Aorta (tissue), 5 donors: ENCODE measurements around the gene OMP. TPM values are rescaled to one million over a fixed set of nuclear protein-coding genes. Genes with fewer than 3 reads are reported as not detected.

Experiments
- ATAC-seq: fragments of 200-7000 bp; cut with Tn5 transposase; one replicate; pipeline ENCODE4 v1.9.1; 2022; ENCODE audit warnings: moderate library complexity; ENCODE audit not compliant: low FRiP score
- DNase-seq, 2 donors: peaks; one replicate each; pipeline ENCODE4 v3.0.0-alpha.2; 2020
- H3K27ac ChIP-seq, 2 donors: one replicate each; pipeline ENCODE4 v1.5.1; 2013; ENCODE audit warnings: low read length in 2 of 2, mild to moderate bottlenecking in 2 of 2, moderate library complexity in 2 of 2, control low read depth in 1 of 2, inconsistent platforms in 1 of 2, low read depth in 1 of 2
- H3K27me3 ChIP-seq, 2 donors: one replicate each; pipeline ENCODE4 v1.6.1; 2013; ENCODE audit warnings: control low read depth in 1 of 2, low read length in 1 of 2, mild to moderate bottlenecking in 1 of 2, moderate library complexity in 1 of 2; ENCODE audit not compliant: insufficient read depth in 2 of 2, control insufficient read depth in 1 of 2
- H3K36me3 ChIP-seq, 2 donors: one replicate each; pipeline ENCODE4 v1.6.1; 2013; ENCODE audit warnings: control low read depth in 1 of 2, low read length in 1 of 2, mild to moderate bottlenecking in 1 of 2; ENCODE audit not compliant: insufficient read depth in 2 of 2, control insufficient read depth in 1 of 2
- H3K4me1 ChIP-seq, 2 donors: one replicate each; pipeline ENCODE4 v1.6.1; 2013; ENCODE audit warnings: low read length in 2 of 2, control low read depth in 1 of 2, mild to moderate bottlenecking in 1 of 2, moderate library complexity in 1 of 2; ENCODE audit not compliant: insufficient read depth in 2 of 2, control insufficient read depth in 1 of 2
- H3K4me3 ChIP-seq, 2 donors: one replicate each; pipeline ENCODE4 v1.5.1; 2013; ENCODE audit warnings: low read length in 2 of 2, control low read depth in 1 of 2, mild to moderate bottlenecking in 1 of 2
- H3K9me3 ChIP-seq: one replicate; pipeline ENCODE4 v1.6.1; 2013; ENCODE audit warnings: mild to moderate bottlenecking, low read length; ENCODE audit not compliant: control insufficient read depth
- WGBS, 2 donors: extraction: QIAGEN DNeasy Blood & Tissue Kit; methylation state at CpG; one replicate each; pipeline ENCODE4 v1.1.7; 2013; 5-methylcytosine and 5-hydroxymethylcytosine counted together
- intact Hi-C, 2 donors: fragments of 100-400 bp; cut with DNase I; formaldehyde crosslinking; loops; one replicate each; pipeline versions ENCODE4 v1.14.2 to v1.15.0; 2022
- polyA plus RNA-seq, 2 donors: library from polyadenylated mRNA; stranded (reverse); fragments of 200-250 nt; gene quantifications; one replicate each; pipeline ENCODE4 v1.2.3, GENCODE V29; 2013
- total RNA-seq, 2 donors: library from RNA; stranded (reverse); fragmentation: NEBNext Ultra II Directional; extraction: Animal tissue kit (Norgen Biotek cat#: 25700); gene quantifications; one replicate each; pipeline ENCODE4 v1.2.1, GENCODE V29; 2021
- donor health status: healthy with polysubstance abuse.
- donor health status: Bipolar disorder and iron deficiency.
- donor health status: DM: no; HTN: no; CAD: no.
- donor health status: DM: no; HTN: no; CAD: no.
- donor health status: DM: yes; HTN: yes; CAD: no.

The OMP gene
- total and polyA plus RNA-seq, 4 donors, result 2.1 TPM; not detected in 3

- H3K36me3 ChIP-seq, result no peaks in the 10 kb centered on the region
- WGBS, 2 donors, result 6 to 9% methylated on average over 11 of the region's 11 CpGs
- H3K27me3 ChIP-seq, result no peaks in the 10 kb centered on the region
- intact Hi-C loops, result loop anchor here in 1 of 2 donors (2.0 kb wide), 1 partner anchor 25 kb away; no protein-coding TSS in a partner anchor
- no peaks in the 10 kb centered on the region for H3K4me1 ChIP-seq
- peak overlapping the region; percentile 23 to 90 for H3K27ac ChIP-seq
- no peak overlapping the region for H3K4me3 ChIP-seq
- no peaks in the 10 kb centered on the region for H3K9me3 ChIP-seq
- DNase-seq (peak; percentile 92), ATAC-seq (peak; percentile 94)
Observed at GRCh38 chr11:77073328-77074001, 29.2 kb upstream of the OMP start.

DNA sequence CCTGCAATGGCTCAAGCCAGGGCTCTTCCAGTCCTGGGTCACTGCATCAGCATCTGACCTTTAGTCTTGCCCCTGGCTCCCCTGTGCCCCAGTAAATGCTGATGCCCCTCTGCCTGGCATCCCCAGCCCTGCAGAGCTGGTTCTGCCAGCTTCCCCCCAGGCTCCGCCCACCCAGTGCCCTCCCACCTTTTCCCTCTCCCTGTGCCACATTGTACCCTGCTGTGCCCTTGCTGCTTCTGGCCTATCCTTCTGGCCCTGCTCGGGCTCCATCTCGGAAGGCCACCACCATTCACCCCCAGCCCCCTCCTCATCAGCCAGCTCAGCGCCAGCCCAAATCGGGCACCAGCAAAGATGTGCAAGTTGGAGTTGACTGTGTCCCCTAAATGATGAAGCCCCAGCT, 28.4 kb upstream of the OMP start:
- peak; percentile 44 to 70 for DNase-seq
- intact Hi-C loops, result no loop called here
- Histone ChIP-seq H3K27ac (peak overlapping the region in 1 of 2 donors; percentile 90), H3K27me3 (no peaks in the 10 kb centered on the region), H3K9me3 (no peaks in the 10 kb centered on the region), H3K4me3 (no peak overlapping the region), H3K4me1 (no peaks in the 10 kb centered on the region), H3K36me3 (no peaks in the 10 kb centered on the region)
- ATAC-seq, result no peak
- WGBS, 2 donors, result 77 to 90% methylated on average over 5 of the region's 5 CpGs

DNA sequence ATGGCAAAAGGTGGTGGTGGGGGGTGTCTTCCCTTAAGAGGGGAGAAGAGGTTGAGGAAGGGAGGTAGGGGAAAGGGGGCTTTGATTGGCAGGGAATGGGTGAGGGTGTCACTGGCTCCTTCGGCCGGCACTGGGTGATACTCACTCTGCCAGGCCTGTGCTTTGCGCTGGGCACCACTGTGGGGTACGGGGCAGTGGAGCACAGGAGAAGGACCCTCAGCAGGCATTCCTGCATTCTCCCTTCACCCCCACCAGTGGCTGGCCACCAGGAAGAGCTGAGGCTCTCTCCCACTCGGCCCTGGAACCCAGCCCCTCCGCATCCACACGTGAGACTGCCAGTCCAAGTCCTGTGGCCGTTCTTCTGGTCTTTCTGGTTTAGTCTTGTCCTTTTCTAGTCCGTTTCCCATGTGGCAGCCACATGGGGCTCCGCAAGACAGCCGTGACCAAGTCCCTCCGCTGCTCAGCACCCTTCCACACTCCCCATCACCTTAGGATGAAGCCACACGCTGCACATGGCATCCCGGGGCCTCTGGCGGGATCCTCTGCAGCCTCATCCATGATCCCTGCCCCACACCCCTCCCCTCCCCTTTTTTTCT, 27.9 kb upstream of the OMP start:
- WGBS, 2 donors, result 88 to 91% methylated on average over 14 to 15 of the region's 15 CpGs
- H3K4me1 ChIP-seq, result no peaks in the 10 kb centered on the region
- no peak for DNase-seq

GRCh38 chr11:77075425-77075905, 27.2 kb upstream of the OMP start:
- no peak overlapping the region for H3K27ac ChIP-seq
- DNase-seq (no peak), ATAC-seq (no peak)
- 96 to 100% methylated on average over 5 of the region's 5 CpGs for WGBS, 2 donors
- no peaks in the 10 kb centered on the region for H3K4me1 ChIP-seq
- intact Hi-C loops, result no loop called here
- H3K27me3 ChIP-seq, result no peaks in the 10 kb centered on the region
- no peaks in the 10 kb centered on the region for H3K36me3 ChIP-seq
- no peak overlapping the region for H3K4me3 ChIP-seq
- no peaks in the 10 kb centered on the region for H3K9me3 ChIP-seq

More for the DNA sequence above, 27.9 kb upstream of the OMP start:
- no peaks in the 10 kb centered on the region for H3K27me3 ChIP-seq
- no peak overlapping the region for H3K4me3 ChIP-seq
- no peak for ATAC-seq
- no peaks in the 10 kb centered on the region for H3K36me3 ChIP-seq
- intact Hi-C loops, result no loop called here
- no peaks in the 10 kb centered on the region for H3K9me3 ChIP-seq
- peak overlapping the region in 1 of 2 donors; percentile 90 for H3K27ac ChIP-seq

DNA sequence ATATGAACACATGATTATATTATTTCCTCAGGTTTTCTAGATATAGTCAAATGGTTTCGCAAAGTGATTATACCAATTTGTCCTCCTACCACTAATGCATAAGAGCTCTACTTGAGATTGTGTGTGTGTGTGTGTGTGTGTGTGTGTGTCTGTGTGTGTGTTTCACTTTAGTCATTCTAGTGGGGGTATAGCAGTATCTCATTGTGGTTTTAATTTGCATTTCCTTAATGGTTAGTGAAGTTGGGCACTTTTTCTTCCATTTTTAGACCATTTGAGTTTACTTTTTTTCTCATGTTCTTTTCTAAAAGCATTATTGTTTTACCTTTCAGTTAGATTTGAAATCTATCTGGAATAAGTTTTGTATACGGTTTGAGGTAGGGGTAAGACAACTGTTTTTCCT, 23.0 kb upstream of the OMP start:
- Histone ChIP-seq H3K27me3 (no peaks in the 10 kb centered on the region), H3K9me3 (no peaks in the 10 kb centered on the region), H3K4me1 (no peaks in the 10 kb centered on the region), H3K4me3 (no peak overlapping the region), H3K36me3 (no peaks in the 10 kb centered on the region), H3K27ac (no peak overlapping the region)
- ATAC-seq (no peak), DNase-seq (no peak)
- WGBS, 2 donors, result 92 to 95% methylated on average over 2 of the region's 2 CpGs
- intact Hi-C loops, result no loop called here

DNA sequence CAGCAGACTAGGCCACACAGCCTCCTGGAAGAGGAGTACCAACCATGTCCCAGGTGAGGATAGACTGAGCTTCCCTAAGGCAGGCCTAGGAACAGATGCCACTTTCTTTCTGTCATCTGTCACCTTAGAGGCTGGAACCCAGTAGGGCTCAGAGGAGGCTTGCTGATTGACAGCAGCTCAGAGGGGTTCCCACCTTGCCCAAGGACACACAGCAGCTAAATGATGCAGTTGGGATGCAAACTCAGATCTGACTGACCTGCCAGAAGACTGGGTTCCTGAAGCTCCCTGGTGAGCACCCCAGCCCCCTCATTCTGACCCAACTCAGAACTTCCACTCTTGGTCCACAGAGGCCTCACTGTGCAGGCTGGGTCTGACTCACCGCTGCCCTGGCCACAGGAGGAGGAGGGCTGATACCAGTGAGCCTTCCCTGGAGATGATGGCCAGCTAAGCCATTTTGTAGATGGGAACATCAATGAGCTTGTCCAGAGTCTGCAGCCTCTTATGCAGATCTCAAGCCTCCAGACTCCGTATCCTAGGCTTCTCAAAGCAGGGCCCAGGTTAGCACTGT, 21.9 kb upstream of the OMP start:
- Histone ChIP-seq H3K27ac (no peak overlapping the region), H3K27me3 (no peaks in the 10 kb centered on the region), H3K4me3 (no peak overlapping the region), H3K36me3 (no peaks in the 10 kb centered on the region), H3K4me1 (no peaks in the 10 kb centered on the region), H3K9me3 (no peaks in the 10 kb centered on the region)
- ATAC-seq (no peak), DNase-seq (peak in 1 of 2 donors; percentile 57)
- intact Hi-C loops, result no loop called here
- WGBS, 2 donors, result 95 to 100% methylated on average over 2 of the region's 2 CpGs

DNA sequence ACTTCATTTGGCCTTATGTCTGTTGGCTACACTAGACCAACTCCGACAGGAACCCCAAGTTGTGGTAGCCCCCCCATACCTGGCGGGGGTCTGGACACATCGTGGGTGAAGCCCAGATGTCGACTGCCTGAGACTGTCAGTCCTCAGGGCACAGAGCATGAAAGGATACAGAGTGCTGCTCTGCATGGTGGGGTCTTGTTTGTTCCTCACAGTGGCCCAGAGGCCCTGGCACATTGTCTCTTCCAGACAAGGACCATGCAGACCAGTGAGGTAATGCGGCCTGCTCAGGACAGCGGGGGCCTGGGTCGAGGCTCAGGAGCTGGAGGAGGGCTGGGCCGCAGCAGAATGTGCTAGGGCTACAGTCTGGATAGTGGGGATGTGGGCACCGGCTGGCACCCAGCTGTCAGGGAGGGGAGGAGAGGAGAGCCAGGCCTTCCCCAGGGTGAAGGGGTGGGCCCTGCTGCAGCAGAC, 21.2 kb upstream of the OMP start:
- ATAC-seq, result no peak
- H3K9me3 ChIP-seq, result no peaks in the 10 kb centered on the region
- intact Hi-C loops, result no loop called here
- no peak overlapping the region for H3K4me3 ChIP-seq
- no peaks in the 10 kb centered on the region for H3K27me3 ChIP-seq
- DNase-seq, result peak; percentile 45 to 66
- WGBS, 2 donors, result 91 to 92% methylated on average over 9 of the region's 9 CpGs
- H3K4me1 ChIP-seq, result no peaks in the 10 kb centered on the region
- no peaks in the 10 kb centered on the region for H3K36me3 ChIP-seq
- H3K27ac ChIP-seq, result no peak overlapping the region

DNA sequence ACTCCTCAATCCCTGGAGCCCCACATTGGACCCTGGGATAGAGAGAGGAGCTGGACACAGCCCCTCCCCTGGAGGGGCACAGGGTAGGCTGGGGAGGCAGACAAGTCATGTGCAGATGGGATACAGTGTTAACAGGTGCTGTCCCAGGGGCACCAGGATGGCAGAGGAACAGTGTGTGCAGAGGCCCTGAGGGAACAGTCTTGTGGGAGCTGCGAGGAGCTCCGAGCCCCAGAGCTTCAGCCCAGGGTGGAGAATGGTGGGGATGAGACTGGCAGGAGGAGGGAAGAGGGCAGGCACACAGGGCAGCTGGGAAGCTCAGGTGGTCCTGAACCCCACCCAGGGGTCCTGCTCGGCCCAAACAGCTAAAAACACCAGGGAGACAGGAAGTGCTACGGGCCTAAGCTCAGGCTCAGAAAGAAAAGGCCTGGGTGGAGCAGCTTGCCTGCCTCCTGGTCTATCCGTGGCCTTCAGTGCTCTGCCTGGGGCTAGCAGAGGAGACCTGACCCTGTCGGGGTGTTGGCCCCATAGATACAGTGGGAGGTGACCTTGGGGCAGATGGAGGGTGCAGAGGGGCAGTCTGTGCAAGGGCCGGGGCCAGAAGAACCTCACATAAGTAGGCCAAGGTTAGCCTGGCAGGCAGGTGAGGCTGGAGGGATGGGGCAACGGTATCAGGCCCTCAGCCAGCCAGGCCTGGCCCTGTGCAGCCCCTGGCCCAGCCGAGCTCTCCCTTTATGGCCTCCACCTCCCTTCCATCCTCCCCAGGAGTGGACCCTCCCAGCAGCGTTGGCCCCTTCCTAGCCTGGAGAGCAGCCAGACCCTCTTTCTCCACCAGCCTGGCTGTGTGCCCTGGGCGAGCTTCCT, 20.4 kb upstream of the OMP start:
- ATAC-seq (peak; percentile 12), DNase-seq (peak; percentile 44 to 73)
- 78 to 79% methylated on average over 11 of the region's 11 CpGs for WGBS, 2 donors
- H3K27me3 ChIP-seq, result no peaks in the 10 kb centered on the region
- no peaks in the 10 kb centered on the region for H3K36me3 ChIP-seq
- H3K27ac ChIP-seq, result no peak overlapping the region
- intact Hi-C loops, result no loop called here
- H3K4me1 ChIP-seq, result no peaks in the 10 kb centered on the region
- H3K4me3 ChIP-seq, result no peak overlapping the region
- no peaks in the 10 kb centered on the region for H3K9me3 ChIP-seq
